HG02938 (cell line): ENCODE measurements around the gene SH3YL1.

Source experiments
- ATAC-seq: cut with Tn5 transposase; IDR thresholded peaks from one replicate; pipeline ENCODE4 v1.9.1; 2021; ENCODE audit warnings: mild to moderate bottlenecking, moderate library complexity; ENCODE audit not compliant: unreplicated experiment

The SH3YL1 gene

DNA sequence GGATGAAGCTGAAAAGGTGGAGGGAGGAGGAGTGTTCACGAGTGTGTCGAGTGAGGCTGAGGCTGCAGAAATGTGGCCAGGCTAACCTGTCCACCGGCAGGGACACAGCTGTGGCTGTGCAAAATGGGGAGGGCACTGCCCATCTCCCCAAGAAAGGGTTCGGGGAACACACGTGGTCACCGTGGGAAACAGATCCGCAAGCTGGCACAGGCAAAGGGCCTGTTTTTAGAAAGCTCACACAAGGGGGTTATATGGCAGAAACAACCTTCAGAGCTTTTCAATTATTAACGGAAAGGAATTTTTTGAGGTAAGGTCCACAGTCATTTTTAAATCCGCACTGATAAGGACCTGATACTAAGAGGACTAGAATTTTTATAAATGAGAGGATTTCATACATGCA, 35.7 kb downstream of the SH3YL1 start:
- no peak for ATAC-seq

DNA sequence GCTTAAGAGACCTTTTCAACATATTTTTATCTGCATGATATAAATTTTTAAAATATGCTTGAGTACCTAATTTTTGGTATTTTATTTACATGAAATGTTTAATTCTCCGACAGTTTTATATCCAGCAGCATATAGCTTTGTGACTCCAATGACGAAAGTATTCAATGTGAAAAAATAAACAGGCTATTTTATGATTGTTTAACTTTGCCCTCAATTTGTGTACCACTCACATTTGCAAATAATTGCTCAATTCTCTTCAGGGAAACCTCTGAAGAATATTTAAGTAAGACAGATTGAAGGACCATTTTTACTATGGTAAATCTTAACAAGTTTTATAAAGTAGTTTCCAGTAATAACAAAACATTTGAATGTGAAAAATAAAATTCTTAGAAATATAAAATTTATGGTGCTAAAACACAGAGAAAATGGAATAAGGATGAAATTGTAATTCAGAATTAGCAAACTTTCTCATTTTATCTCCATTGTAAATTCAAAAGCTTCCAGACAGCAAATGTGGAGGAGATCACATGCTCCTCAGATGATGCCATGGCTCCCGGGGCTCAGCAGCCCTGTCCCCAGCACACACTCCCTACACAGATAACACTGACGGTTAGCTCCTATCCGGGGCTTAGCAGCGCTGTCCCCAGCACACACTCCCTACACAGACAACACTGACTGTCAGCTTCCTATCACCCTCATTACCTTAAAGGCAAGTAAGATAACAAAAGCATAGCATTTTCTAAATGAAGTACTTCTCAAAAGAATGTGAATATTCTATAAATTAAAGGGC, 39.7 kb downstream of the SH3YL1 start:
- no peak for ATAC-seq

- ATAC-seq, result no peak
Observed at GRCh38 chr2:223451-223850, 40.4 kb downstream of the SH3YL1 start.

GRCh38 chr2:216068-216467, 47.8 kb downstream of the SH3YL1 start:
- no peak for ATAC-seq

DNA sequence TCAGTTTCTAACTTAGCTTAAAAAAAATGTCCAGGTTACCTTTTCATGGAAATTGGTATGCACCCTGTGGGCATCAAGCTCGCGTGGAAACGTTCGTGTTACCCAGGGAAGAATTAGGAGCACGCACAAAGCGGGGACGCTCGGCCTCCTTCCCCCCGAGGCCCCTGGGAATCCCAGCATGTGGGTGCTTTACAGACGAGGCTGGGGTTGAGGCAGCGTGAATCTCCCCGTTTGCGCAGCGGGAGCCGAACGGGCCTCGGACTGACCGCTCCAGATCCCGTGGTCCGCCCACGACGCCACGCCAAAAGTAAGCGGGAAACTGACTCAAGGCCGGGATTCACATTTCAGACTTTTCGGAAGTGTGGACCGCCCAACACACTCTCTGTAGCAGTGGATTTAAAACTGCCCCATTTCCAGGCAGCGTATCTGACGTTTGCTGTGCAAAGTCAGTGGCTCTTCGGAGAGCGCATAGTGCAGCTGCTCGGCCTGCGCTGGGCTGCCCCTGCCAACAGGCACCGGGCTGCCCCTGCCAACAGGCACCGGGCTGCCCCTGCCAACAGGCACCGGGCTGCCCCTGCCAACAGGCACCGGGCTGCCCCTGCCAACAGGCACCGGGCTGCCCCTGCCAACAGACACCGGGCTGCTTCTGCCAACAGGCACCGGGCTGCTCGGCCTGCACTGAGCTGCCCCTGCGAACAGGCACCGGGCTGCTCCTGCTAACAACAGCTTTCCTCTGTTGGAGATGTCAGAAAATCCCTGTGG, 49.7 kb downstream of the SH3YL1 start:
- ATAC-seq, result no peak

GRCh38 chr2:211486-212184, 52.2 kb downstream of the SH3YL1 start:
- ATAC-seq, result no peak

GRCh38 chr2:210660-211059, 53.2 kb downstream of the SH3YL1 start:
- no peak for ATAC-seq

GRCh38 chr2:209470-209869, 54.4 kb downstream of the SH3YL1 start:
- ATAC-seq, result no peak

GRCh38 chr2:208335-208734, 55.5 kb downstream of the SH3YL1 start:
- ATAC-seq, result no peak

- no peak for ATAC-seq
Observed at GRCh38 chr2:203984-204383, 59.8 kb downstream of the SH3YL1 start.

DNA sequence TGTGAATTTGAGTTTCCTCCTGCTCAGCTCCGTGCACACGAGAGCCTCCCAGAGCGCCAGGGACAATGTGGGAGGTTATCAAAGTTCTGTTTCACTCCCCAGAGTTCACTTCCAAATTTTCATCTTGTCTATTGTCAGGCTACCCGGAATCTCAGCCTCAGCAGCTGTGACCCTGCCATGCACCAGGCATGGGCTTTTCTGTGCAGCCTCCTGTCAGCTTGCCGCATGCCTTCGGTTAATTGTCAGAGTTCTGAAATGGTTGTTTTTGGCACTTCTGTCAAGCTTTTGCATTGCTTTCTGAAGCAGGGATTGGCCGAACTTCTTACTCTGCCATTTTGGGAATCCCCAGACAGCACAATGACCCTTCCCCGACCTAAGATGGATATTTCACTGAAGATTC, 60.4 kb downstream of the SH3YL1 start:
- ATAC-seq, result no peak

GRCh38 chr2:202945-203344, 60.9 kb downstream of the SH3YL1 start:
- ATAC-seq, result no peak

DNA sequence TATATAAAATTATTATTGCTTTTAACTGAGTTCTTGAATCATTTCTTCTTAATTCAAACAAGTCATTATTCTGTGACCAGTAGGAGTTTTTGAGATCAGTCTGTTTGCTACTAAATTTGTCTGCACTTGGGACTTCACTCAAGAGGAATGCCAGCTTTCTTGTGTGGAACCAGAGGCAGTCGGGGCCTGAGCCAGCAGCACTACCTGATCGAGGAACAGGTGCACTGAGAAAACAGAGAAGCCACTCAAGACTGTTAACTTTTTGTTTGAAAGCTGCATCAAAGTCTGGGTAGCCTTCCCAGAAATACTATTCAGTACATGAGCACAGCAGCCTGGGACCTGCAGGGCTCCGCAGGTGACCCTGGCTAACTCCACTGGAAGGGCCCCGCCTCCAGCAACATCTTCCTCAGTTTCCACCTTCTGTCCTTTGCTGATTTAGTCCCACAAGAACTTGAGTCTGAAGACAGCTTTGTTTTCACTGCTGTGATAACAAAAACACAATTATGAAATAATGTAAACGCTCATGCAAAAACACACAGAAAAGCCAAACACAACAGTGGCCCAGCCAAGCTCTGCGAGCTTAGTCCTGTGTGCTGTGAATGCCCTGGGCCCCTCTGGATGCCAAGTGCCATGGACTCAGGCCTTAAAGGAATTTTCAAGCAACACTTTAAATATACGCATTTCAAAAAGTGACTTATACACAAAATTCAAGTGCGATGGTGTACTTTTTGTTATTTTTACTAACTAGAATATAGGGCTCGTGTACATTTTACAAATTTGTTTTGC, 62.0 kb downstream of the SH3YL1 start:
- ATAC-seq, result no peak

- no peak for ATAC-seq
Observed at GRCh38 chr2:199041-199966, 64.5 kb downstream of the SH3YL1 start.

DNA sequence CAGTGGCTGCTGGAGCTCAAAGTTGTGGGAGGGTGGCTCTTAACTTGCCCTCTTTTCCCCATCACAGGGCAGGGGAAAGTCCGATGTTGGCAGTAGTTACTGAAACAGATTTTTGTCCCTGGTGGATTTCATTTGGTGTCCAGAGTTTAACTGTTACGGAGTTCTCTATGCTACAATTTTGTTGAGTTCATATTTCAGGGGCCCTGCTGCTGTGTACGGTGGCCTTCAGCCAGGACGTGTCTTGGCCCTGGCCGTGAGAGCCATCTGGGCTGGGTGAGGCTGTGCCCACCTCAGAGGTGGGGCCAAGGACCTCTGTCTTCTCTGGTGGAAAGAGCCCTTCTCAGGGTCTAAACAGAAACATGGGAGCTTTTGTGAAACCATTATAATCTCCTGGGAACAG, 67.4 kb downstream of the SH3YL1 start:
- ATAC-seq, result no peak

DNA sequence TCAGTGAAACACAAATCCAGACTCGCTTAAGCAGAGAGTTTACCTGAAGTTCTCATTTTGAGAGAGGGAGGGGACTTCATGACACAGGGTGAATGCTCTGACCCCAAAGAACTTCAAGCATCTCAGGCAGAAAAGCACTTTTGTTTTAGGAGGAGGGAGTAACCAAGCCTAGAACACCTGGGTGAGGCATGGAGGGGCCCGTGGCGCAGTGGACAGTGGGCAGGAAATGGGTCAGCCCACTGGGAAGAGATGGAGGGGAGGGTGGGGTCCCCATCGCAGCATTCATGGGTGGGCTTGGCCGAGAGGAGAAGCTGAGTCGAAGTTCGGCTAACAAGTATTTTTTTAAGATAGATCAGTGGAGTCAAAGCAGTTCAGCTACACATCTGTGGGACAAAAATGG, 67.9 kb downstream of the SH3YL1 start:
- ATAC-seq, result no peak

- ATAC-seq, result no peak
Observed at GRCh38 chr2:193141-193671, 70.6 kb downstream of the SH3YL1 start.

GRCh38 chr2:191311-192190, 72.3 kb downstream of the SH3YL1 start:
- no peak for ATAC-seq

DNA sequence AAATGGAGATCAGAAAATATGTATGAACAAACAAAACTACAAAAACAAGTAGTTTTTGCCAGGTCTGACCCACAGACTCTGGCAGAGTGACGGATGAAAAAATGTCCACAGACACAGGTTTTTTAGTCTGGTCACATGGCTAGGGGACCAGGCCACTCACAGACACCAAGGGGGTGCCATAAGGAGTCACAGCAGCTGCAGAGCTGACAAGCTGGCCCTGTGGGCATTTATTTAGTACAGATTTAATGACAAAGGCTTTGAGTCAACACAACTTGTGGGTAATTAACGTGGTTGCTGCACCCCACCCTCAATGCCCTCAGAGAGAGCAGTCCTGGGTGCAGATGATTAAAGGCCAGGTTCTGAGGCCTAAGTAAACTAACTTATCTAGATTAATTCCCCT, 76.0 kb downstream of the SH3YL1 start:
- ATAC-seq, result no peak
